ENCODE results near the gene CDK13. TPM values are rescaled to one million over a fixed set of nuclear protein-coding genes. Genes with fewer than 3 reads are reported as not detected.
A peak's percentile ranks its signal among the peaks of the same experiment; 100 is the strongest.

The CDK13 gene
- total RNA-seq, 1 experiment from 2014 or later, result 52.2 TPM

DNA sequence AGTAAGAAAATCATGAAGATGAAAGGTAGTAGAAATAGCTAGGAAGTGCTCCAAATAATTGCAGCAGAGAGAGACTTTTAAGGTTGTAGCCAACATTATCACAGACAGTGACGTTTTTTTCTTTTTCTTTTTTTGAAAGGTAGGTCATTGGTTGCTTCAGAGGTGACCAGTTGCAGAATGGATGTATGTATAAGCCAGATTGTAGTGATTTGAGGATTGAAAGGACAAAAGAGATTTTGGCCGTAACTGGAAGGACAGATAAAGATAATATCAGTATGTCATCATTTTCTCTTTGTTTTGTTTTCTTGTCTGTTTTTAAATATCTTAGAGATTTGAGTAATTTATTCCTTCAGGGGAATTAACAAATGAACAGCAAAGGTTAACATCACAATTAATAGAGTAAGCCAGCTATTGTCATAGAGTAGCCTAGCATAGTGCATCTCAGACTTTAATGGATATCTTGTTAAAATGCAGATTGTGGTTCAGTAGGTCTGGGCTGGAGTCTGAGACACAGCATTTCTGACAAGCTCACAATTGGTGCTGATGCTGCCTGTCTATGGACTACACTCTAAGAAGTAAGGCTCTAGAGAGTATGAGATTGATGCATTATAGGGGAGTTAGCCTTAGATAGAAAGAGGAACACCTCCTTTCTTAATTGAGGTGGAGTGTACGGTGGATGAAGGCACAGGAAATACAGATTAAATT lies 28.3 kb downstream of the CDK13 start:
- TF ChIP-seq, protein P1, sequence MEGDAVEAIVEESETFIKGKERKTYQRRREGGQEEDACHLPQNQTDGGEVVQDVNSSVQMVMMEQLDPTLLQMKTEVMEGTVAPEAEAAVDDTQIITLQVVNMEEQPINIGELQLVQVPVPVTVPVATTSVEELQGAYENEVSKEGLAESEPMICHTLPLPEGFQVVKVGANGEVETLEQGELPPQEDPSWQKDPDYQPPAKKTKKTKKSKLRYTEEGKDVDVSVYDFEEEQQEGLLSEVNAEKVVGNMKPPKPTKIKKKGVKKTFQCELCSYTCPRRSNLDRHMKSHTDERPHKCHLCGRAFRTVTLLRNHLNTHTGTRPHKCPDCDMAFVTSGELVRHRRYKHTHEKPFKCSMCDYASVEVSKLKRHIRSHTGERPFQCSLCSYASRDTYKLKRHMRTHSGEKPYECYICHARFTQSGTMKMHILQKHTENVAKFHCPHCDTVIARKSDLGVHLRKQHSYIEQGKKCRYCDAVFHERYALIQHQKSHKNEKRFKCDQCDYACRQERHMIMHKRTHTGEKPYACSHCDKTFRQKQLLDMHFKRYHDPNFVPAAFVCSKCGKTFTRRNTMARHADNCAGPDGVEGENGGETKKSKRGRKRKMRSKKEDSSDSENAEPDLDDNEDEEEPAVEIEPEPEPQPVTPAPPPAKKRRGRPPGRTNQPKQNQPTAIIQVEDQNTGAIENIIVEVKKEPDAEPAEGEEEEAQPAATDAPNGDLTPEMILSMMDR (conservative IDR thresholded peaks at IDR 0.05), result no peak
- WGBS (ENCODE audit: extremely low coverage, insufficient read length, low lambda C conversion rate), result no CpG with 5 or more reads among the region's 3 CpGs
- Histone ChIP-seq H3K4ac (ENCODE audit: low read depth, low read length) (no peak overlapping the region), H4K91ac (ENCODE audit: insufficient read length, low read depth, low read length) (no peak overlapping the region), H3K23ac (ENCODE audit: insufficient read length, low read depth, low read length) (no peak overlapping the region), H3K27ac (ENCODE audit: insufficient read length, low read depth, low read length) (peak overlapping the region; percentile 47), H3K18ac (ENCODE audit: insufficient read length, low read depth, low read length) (no peak overlapping the region), H3K4me1 (ENCODE audit: insufficient read depth, low read length) (peaks cover 12% of the 10 kb centered on the region), H2AFZ (ENCODE audit: low read length) (no peak overlapping the region), H2BK15ac (ENCODE audit: low read depth, low read length) (no peak overlapping the region), H2BK120ac (ENCODE audit: low read depth, low read length, poor library complexity, severe bottlenecking) (no peak overlapping the region), H4K20me1 (ENCODE audit: control insufficient read depth, insufficient read depth, insufficient read length) (no peaks in the 10 kb centered on the region), H3K14ac (ENCODE audit: insufficient read depth, low read length) (no peak overlapping the region), H3K79me1 (ENCODE audit: insufficient read depth, low read depth, low read length, poor library complexity, severe bottlenecking) (peaks cover 9% of the 10 kb centered on the region), H4K8ac (replicated peaks; ENCODE audit: insufficient read length, low read depth, low read length) (no peak overlapping the region), H2BK12ac (ENCODE audit: insufficient read length, low read depth, low read length) (no peak overlapping the region), H3K4me2 (ENCODE audit: insufficient read depth, insufficient read length, low read length) (peak overlapping the region; percentile 71), H2BK20ac (ENCODE audit: low read depth, low read length, poor library complexity, severe bottlenecking) (no peak overlapping the region), H3K27me3 (ENCODE audit: insufficient read depth, low read length) (no peaks in the 10 kb centered on the region), H3K23me2 (ENCODE audit: insufficient read length, low read depth, low read length, poor library complexity, severe bottlenecking) (no peaks in the 10 kb centered on the region), H2BK5ac (ENCODE audit: insufficient read length, low read length) (no peak overlapping the region), H4K5ac (ENCODE audit: insufficient read length, low read depth, low read length) (no peak overlapping the region), H3K79me2 (ENCODE audit: insufficient read depth, low read length) (peaks cover 29% of the 10 kb centered on the region; the same call in 1 of the 2 replicates), H3K9me3 (ENCODE audit: control insufficient read depth, low read depth, low read length) (no peaks in the 10 kb centered on the region), H3T11ph (ENCODE audit: low read length) (no peak overlapping the region), H3K56ac (ENCODE audit: insufficient read length, low read depth, low read length) (no peak overlapping the region), H3K9ac (ENCODE audit: extremely low read depth, insufficient read length, low read length) (peak overlapping the region; percentile 41), H2AK5ac (ENCODE audit: insufficient read length, low read length) (no peak overlapping the region)
- no peak for DNase-seq
- Mint-ChIP-seq H3K36me3 (ENCODE audit: insufficient read depth in 1 of 3, low read depth in 3 of 3) (no peaks in the 10 kb centered on the region), H3K9me3 (no peaks in the 10 kb centered on the region), H3K27ac (no peak overlapping the region), H3K27me3 (ENCODE audit: low read depth) (no peaks in the 10 kb centered on the region), H3K4me3 (no peak overlapping the region), H3K4me1 (peaks cover 12 to 15% of the 10 kb centered on the region in 2 experiments)
